Measurements from ENCODE around the gene SORT1.
A peak's percentile ranks its signal among the peaks of the same experiment; 100 is the strongest.
"Not testable (repeated sequence)": the region's sequence is repeated elsewhere in the genome, so short reads cannot be mapped to it uniquely, and the experiment has no call there.

The SORT1 gene

DNA sequence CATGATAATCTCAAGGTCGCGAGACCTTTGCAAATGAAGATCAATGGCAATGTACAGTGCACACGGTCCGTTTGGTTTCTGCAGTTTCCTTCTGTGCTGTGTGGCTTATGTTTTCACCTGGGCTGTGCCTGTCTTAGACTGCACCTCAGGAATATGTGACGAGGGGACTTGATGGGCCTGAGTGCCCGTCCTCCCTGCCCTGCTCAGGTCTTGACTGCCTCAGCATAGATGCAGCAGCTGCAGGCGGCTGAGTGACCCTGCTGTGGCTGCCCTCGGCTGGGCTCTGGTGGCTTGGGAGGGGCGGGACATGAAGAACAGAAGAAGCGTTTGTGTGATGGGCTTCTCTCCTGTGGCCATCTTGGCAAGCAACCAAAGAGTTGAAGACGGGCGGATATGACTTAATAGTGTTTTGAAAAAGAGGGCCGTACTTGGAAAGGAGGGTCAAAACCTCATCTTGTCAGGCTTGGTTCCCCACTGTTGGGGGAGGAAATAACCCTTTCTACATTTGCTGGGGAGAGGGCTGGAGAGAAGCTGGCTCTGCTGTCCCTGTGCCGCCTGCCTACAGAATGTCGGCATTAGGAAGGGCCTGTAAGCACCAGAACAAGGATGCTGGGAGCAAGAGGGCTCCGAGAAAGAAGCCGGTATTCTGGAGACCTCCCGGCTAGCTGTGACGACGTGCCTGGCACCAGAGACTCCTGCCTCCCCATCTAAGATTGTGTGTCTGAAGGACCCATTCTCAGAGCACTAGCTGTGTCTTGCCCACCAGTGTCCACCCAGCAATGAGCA is 98.0 kb downstream of the SORT1 start:
- peaks cover 17% of the 10 kb centered on the region for H3K27me3 Mint-ChIP-seq (ENCODE audit: low read depth)
- H3K27ac Mint-ChIP-seq = no peak overlapping the region
- no peaks in the 10 kb centered on the region for H3K9me3 Mint-ChIP-seq
- no peak overlapping the region for H3K4me3 Mint-ChIP-seq
- H3K36me3 Mint-ChIP-seq (ENCODE audit: low read depth) = no peaks in the 10 kb centered on the region
- H3K4me1 Mint-ChIP-seq (ENCODE audit: low read depth) = peaks cover 5% of the 10 kb centered on the region
- DNase-seq (ENCODE audit: low spot score) = no peak

DNA sequence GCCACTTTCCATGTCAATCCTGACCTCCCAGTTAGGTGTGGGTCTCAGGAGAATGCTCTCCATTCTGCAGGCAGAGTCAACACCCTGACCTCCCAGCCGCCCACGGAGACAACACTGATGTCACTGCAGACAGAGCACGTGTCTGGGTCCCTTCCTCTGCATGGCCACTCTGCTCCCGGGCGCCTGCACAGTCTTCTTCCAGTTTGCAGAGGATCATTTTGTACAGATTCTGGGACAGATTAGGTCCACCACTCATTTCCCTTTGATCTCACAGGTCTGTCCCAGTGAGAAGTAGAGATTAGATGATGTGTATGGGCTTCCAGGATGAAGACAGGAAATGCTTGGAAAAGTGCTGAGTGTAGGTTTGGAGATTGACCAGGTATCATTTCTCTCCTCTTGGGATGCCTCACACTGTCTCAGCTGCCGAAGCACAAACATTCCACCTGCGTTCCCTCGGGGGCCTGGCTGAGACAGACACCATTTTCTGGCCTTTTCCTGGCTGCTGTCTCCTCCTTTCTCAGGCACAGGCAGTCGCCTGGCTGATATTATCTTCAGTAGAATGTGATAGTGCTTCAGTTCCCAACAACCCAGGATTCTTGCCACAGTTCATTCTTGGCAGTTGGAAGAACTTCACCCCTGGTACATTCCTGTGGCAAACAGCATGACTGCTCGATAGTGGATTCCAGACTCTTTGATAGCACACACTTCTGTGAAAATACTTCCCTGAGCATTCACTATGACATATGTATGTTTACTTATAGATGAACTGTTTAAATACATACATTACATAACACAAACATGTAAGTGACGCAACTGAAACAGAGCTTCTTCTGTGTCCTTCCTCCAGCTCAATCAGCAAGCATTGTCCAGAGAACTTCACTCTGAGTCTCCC is 98.8 kb downstream of the SORT1 start:
- H3K4me3 Mint-ChIP-seq = no peak overlapping the region

GRCh38 chr1:109296782-109297181 is 100.9 kb downstream of the SORT1 start:
- H3K4me1 Mint-ChIP-seq (ENCODE audit: low read depth) = peaks cover 5% of the 10 kb centered on the region
- H3K36me3 Mint-ChIP-seq (ENCODE audit: low read depth) = no peaks in the 10 kb centered on the region
- DNase-seq (ENCODE audit: low spot score) = no peak
- no peaks in the 10 kb centered on the region for H3K9me3 Mint-ChIP-seq
- H3K27me3 Mint-ChIP-seq (ENCODE audit: low read depth) = peaks cover 33% of the 10 kb centered on the region
- no peak overlapping the region for H3K4me3 Mint-ChIP-seq
- H3K27ac Mint-ChIP-seq = no peak overlapping the region

More for the DNA sequence above, 98.8 kb downstream of the SORT1 start:
- no peak overlapping the region for H3K27ac Mint-ChIP-seq
- H3K36me3 Mint-ChIP-seq (ENCODE audit: low read depth) = no peaks in the 10 kb centered on the region
- peaks cover 24% of the 10 kb centered on the region for H3K27me3 Mint-ChIP-seq (ENCODE audit: low read depth)
- no peaks in the 10 kb centered on the region for H3K9me3 Mint-ChIP-seq
- H3K4me1 Mint-ChIP-seq (ENCODE audit: low read depth) = peaks cover 5% of the 10 kb centered on the region
- peak; percentile 20 for DNase-seq (ENCODE audit: low spot score)

DNA sequence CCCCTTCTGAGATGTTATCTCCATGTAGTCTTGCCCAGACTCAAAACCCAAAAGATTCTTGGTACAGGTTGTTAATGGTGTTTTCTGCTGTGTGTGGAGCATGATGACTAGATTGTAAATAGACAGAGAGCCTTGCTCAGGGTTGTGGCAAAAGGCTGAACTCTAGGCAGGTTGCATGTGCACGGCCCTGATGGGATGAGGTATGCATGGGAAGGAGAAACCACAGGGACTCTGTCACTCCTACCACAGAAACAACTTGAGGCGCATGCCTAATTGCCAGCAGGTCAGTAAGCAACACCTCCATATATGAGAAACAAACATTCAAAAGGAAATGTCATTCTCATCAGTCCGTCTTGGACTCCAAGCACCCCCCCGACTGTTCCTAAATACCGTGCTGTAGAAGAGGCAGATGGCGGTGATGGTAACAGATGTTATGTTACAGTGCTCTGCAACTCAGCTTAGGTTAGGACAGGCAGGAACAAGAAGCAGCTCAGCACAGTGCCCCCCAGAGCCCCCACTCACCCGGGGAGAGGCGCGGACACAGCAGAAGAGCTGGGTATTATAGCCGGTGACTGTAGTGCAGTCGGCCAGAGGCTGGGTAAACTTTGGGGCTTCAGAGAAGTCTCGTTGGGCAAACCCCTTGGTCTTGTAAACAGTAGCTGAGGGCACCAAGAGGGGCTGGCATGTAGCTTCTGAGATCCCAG is 101.9 kb downstream of the SORT1 start:
- Mint-ChIP-seq H3K9me3 (no peaks in the 10 kb centered on the region), H3K4me3 (no peak overlapping the region), H3K36me3 (ENCODE audit: low read depth) (no peaks in the 10 kb centered on the region), H3K4me1 (ENCODE audit: low read depth) (peaks cover 5% of the 10 kb centered on the region), H3K27me3 (ENCODE audit: low read depth) (peaks cover 34% of the 10 kb centered on the region), H3K27ac (no peak overlapping the region)
- no peak for DNase-seq (ENCODE audit: low spot score)

- peaks cover 28% of the 10 kb centered on the region for H3K27me3 Mint-ChIP-seq (ENCODE audit: low read depth)
- no peak for DNase-seq (ENCODE audit: low spot score)
- no peak overlapping the region for H3K4me3 Mint-ChIP-seq
- no peaks in the 10 kb centered on the region for H3K9me3 Mint-ChIP-seq
- no peak overlapping the region for H3K27ac Mint-ChIP-seq
- no peaks in the 10 kb centered on the region for H3K36me3 Mint-ChIP-seq (ENCODE audit: low read depth)
- peaks cover 5% of the 10 kb centered on the region for H3K4me1 Mint-ChIP-seq (ENCODE audit: low read depth)
Measured at GRCh38 chr1:109294481-109294880, 103.2 kb downstream of the SORT1 start.

DNA sequence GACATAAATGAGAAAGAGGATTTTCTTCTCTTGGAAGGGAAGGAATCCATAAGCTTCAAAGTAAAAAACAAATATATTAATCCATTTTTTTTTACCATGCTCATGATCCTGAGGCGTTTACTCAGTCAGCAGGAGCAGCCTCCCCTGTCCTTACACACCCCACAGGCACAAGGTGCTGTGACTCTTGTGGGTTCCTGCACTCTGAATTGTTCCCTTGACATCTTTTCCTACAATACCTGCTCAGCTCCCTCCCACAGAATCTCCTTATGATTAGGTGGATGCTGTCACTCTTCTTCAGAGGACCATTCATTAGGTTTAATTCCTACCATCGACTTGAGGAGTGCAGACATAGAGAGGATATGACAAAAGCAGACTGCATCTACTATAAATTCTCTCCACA is 104.7 kb downstream of the SORT1 start:
- H3K27me3 Mint-ChIP-seq (ENCODE audit: low read depth) = peaks cover 34% of the 10 kb centered on the region
- no peaks in the 10 kb centered on the region for H3K36me3 Mint-ChIP-seq (ENCODE audit: low read depth)
- no peak overlapping the region for H3K27ac Mint-ChIP-seq
- H3K4me3 Mint-ChIP-seq = no peak overlapping the region
- no peak for DNase-seq (ENCODE audit: low spot score)
- no peaks in the 10 kb centered on the region for H3K9me3 Mint-ChIP-seq
- H3K4me1 Mint-ChIP-seq (ENCODE audit: low read depth) = peaks cover 2% of the 10 kb centered on the region

DNA sequence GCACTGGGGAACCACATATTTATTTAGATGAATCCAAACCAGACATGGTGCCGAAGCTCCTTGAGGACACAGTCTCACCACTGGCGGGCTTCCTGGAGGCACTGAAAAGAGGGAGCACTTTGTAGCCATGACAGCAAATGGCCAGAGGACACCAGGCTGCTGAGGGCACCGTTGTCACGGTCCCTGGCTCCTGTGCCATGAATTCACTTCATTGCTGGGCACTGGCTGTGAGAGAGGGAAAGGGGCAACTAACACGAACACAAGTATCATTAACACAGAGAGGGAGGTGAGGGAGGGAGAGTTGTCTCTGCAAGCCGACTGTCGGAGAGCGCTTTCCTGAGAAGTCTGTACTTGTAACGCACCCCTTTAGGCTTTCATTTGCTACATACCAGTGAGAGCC is 105.4 kb downstream of the SORT1 start:
- Mint-ChIP-seq H3K36me3 (ENCODE audit: low read depth) (no peaks in the 10 kb centered on the region), H3K27ac (no peak overlapping the region), H3K27me3 (ENCODE audit: low read depth) (peaks cover 34% of the 10 kb centered on the region), H3K9me3 (no peaks in the 10 kb centered on the region), H3K4me1 (ENCODE audit: low read depth) (peaks cover 2% of the 10 kb centered on the region), H3K4me3 (no peak overlapping the region)
- DNase-seq (ENCODE audit: low spot score) = no peak

DNA sequence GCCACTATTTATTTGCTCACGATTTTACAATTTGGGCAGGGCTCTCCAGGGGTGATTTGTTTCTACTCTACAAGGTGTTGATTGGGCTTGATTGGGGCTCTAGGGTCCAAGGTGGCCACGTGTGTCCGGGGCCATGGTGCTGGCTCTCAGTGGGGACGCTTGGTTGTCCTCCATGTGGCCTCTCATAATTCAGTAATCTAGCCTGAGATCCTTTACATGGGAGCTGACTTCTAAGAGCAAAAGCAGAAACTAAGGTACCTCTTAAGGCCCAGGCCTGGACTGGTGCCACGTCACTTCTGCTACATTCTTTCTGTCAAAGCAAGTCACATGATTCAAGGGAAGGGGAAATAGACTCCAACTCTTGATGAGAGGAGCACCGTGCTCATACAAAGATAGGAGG is 106.7 kb downstream of the SORT1 start:
- no peak for DNase-seq (ENCODE audit: low spot score)
- Mint-ChIP-seq H3K27ac (no peak overlapping the region), H3K4me3 (no peak overlapping the region), H3K4me1 (ENCODE audit: low read depth) (peaks cover 2% of the 10 kb centered on the region), H3K27me3 (ENCODE audit: low read depth) (peaks cover 37% of the 10 kb centered on the region), H3K36me3 (ENCODE audit: low read depth) (no peaks in the 10 kb centered on the region), H3K9me3 (no peaks in the 10 kb centered on the region)

DNA sequence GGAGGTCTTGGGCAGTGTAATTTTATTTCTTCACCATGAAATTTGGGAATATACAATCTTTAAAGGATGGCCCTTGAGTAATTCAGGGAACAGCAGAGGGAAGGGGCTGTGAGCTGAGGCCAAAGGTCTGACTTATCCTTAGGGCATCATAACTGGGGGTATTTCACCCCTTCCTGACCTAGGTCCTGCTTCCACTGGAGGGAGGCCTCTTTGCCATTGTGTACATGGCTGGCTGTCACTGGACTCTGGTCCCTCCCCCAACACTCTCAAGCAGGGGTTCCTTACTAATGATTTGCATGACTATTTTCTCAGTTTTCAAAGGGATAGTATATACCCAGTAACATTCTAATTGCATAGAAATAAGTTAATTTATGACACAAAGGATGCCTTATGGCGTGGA is 107.6 kb downstream of the SORT1 start:
- H3K4me3 Mint-ChIP-seq = no peak overlapping the region
- no peaks in the 10 kb centered on the region for H3K4me1 Mint-ChIP-seq (ENCODE audit: low read depth)
- no peak for DNase-seq (ENCODE audit: low spot score)
- peaks cover 30% of the 10 kb centered on the region for H3K27me3 Mint-ChIP-seq (ENCODE audit: low read depth)
- no peak overlapping the region for H3K27ac Mint-ChIP-seq
- H3K36me3 Mint-ChIP-seq (ENCODE audit: low read depth) = no peaks in the 10 kb centered on the region
- H3K9me3 Mint-ChIP-seq = no peaks in the 10 kb centered on the region

DNA sequence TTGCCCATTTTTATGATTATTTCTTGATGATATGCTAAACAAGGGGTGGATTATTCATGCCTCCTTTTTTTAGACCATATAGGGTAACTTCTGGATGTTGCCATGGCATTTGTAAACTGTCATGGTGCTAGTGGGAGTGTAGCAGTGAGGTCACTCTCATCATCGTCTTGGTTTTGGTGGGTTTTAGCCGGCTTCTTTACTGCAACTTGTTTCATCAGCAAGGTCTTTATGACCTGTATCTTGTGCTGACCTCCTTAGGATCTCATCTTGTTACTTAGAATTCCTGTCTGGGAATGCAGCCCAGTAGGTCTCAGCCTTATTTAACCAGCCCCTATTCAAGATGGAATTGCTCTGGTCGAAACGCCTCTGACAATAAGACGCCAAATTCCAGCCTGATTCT is 111.0 kb downstream of the SORT1 start:
- H3K27ac Mint-ChIP-seq; H3K9me3 Mint-ChIP-seq; H3K36me3 Mint-ChIP-seq (ENCODE audit: low read depth); H3K4me3 Mint-ChIP-seq; DNase-seq (ENCODE audit: low spot score): not testable (repeated sequence)
- Mint-ChIP-seq H3K27me3 (ENCODE audit: low read depth) (peaks cover 11% of the 10 kb centered on the region), H3K4me1 (ENCODE audit: low read depth) (peaks cover 16% of the 10 kb centered on the region)

DNA sequence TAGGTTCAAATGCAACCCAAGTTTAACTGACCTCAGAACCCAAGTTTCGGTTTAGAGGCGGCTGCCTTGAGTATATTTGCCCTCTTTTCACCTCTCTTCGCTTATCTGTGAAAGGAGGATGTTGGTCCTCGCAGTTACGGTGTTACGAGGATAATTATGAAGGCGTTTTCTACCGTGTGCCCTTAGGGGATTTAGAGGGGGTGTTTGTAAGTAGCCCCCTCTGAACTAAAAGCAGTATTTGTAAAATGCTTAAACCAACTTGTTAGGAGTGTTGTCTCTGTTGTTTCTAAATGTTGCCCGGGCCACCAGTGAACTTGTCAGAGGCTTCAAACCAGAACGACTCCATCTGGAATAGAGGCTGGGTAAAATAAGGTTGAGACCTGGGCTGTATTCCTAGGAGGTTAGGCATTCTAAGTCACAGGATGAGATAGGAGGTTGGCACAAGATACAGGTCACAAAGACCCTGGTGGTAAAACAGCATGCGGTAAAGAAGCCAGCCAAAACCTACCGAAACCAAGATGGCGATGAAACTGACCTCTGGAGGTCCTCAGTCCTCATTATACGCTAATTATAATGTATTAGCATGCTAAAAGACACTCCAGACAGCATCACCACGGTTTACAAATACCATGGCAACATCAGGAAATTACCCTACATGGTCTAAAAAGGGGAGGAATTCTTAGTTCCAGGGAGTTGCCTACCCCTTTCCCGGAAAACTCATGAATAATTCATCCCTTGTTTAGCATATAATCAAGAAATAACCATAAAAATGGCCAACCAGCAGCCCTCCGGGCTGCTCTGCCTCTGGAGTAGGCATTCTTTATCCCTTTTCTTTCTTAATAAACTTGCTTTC is 113.7 kb downstream of the SORT1 start:
- H3K4me3 Mint-ChIP-seq = peak overlapping the region; percentile 100
- peak overlapping the region; percentile 86 for H3K27ac Mint-ChIP-seq
- H3K36me3 Mint-ChIP-seq (ENCODE audit: low read depth) = peaks cover 12% of the 10 kb centered on the region
- peaks cover 10% of the 10 kb centered on the region for H3K27me3 Mint-ChIP-seq (ENCODE audit: low read depth)
- no peaks in the 10 kb centered on the region for H3K9me3 Mint-ChIP-seq
- DNase-seq (ENCODE audit: low spot score) = no peak
- peaks cover 27% of the 10 kb centered on the region for H3K4me1 Mint-ChIP-seq (ENCODE audit: low read depth)

- Mint-ChIP-seq H3K4me3 (peak within 1 kb of the TSS; percentile 100), H3K36me3 (ENCODE audit: low read depth) (peaks cover 15% of the 10 kb centered on the region), H3K4me1 (ENCODE audit: low read depth) (peaks cover 27% of the 10 kb centered on the region), H3K9me3 (no peaks in the 10 kb centered on the region), H3K27ac (peak within 1 kb of the TSS; percentile 86), H3K27me3 (ENCODE audit: low read depth) (peaks cover 4% of the 10 kb centered on the region)
- DNase-seq (ENCODE audit: low spot score) = peak; percentile 89
Measured at GRCh38 chr1:109282952-109283747, 114.6 kb downstream of the SORT1 start, which contains the start of gene PSRC1. Gene PSRC1, minus strand, starts transcription at chr1:109283145.
